ENCODE results near the gene PCDH20.

Gene PCDH20

DNA sequence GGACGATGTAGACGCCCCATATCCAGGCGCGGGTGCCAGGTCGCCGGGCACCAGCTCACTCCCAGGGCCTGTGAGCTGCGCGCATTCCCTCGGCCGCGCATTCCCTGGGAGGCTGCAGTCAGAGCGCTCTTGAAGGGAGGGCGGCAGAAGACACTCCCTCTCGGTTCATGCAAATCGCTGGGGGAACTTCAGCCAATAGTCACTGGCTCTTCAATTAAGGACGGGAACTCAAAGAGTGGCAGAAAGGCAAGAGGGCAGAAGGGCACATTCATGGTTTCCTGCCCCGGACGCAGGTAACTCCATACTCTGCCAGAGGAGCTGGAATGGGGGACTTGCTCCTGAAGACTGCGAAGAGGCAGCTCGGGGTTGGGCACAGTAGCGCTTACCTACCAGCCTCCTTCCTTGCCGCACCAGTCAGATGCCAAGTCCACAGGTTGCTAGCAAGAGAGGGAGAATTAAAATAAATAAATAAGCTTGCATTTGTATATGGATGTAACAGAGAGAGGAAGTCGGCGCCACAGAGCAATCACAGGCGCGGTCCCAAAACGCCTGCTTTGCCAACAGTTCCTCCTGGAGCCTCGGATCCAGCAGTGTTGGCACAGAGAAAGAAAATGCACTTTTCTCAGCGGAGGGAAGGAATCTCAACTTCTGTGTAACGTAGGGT, 459 bp downstream of the PCDH20 start:
- H3K27me3 ChIP-seq: no peaks in the 10 kb centered on the region
- TF ChIP-seq, protein P1, sequence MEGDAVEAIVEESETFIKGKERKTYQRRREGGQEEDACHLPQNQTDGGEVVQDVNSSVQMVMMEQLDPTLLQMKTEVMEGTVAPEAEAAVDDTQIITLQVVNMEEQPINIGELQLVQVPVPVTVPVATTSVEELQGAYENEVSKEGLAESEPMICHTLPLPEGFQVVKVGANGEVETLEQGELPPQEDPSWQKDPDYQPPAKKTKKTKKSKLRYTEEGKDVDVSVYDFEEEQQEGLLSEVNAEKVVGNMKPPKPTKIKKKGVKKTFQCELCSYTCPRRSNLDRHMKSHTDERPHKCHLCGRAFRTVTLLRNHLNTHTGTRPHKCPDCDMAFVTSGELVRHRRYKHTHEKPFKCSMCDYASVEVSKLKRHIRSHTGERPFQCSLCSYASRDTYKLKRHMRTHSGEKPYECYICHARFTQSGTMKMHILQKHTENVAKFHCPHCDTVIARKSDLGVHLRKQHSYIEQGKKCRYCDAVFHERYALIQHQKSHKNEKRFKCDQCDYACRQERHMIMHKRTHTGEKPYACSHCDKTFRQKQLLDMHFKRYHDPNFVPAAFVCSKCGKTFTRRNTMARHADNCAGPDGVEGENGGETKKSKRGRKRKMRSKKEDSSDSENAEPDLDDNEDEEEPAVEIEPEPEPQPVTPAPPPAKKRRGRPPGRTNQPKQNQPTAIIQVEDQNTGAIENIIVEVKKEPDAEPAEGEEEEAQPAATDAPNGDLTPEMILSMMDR (IDR thresholded peaks at IDR 0.05): no peak
- H3K4me1 ChIP-seq: peaks cover 0 to 36% (median 8%) of the 10 kb centered on the region in 4 donors
- no peaks in the 10 kb centered on the region for H3K9me3 ChIP-seq
- DNase-seq: peak in 1 of 2 donors; percentile 74
- intact Hi-C loops (cut with DNase I; ENCODE audit: low total_unique reads): loop anchor here (10.0 kb wide), 1 partner anchor 760 kb away; no protein-coding TSS in a partner anchor
- H3K36me3 ChIP-seq: no peaks in the 10 kb centered on the region
- peak overlapping the region; percentile 50 to 58 for H3K4me3 ChIP-seq
- peak overlapping the region; percentile 21 to 75 for H3K27ac ChIP-seq

DNA sequence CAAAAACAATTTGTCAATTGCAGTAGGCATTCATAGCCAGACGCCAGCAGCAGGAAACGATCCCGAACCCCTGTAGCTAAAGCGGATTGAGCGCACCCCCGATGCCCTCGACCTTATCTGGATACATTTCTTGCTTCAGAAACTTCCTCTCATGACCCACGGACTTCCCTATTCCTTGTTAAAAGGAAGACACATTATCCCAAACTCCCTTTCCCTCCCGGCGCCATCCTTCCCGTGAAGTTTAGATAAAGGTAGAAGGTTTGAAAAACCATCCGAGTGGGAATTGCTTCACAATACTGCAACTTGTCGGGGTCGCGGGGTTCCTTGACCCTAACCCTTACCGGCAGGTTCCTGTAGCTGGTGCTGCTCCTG, 977 bp downstream of the PCDH20 start:
- peaks cover 0 to 41% (median 8%) of the 10 kb centered on the region in 4 donors for H3K4me1 ChIP-seq
- no peaks in the 10 kb centered on the region for H3K36me3 ChIP-seq
- no peaks in the 10 kb centered on the region for H3K9me3 ChIP-seq
- TF ChIP-seq, protein P1 (IDR thresholded peaks at IDR 0.05): no peak
- DNase-seq: no peak
- no peaks in the 10 kb centered on the region for H3K27me3 ChIP-seq
- H3K27ac ChIP-seq: peak overlapping the region; percentile 21 to 75
- intact Hi-C loops (cut with DNase I; ENCODE audit: low total_unique reads): loop anchor here (10.0 kb wide), 1 partner anchor 760 kb away; no protein-coding TSS in a partner anchor
- peak overlapping the region; percentile 50 to 58 for H3K4me3 ChIP-seq

DNA sequence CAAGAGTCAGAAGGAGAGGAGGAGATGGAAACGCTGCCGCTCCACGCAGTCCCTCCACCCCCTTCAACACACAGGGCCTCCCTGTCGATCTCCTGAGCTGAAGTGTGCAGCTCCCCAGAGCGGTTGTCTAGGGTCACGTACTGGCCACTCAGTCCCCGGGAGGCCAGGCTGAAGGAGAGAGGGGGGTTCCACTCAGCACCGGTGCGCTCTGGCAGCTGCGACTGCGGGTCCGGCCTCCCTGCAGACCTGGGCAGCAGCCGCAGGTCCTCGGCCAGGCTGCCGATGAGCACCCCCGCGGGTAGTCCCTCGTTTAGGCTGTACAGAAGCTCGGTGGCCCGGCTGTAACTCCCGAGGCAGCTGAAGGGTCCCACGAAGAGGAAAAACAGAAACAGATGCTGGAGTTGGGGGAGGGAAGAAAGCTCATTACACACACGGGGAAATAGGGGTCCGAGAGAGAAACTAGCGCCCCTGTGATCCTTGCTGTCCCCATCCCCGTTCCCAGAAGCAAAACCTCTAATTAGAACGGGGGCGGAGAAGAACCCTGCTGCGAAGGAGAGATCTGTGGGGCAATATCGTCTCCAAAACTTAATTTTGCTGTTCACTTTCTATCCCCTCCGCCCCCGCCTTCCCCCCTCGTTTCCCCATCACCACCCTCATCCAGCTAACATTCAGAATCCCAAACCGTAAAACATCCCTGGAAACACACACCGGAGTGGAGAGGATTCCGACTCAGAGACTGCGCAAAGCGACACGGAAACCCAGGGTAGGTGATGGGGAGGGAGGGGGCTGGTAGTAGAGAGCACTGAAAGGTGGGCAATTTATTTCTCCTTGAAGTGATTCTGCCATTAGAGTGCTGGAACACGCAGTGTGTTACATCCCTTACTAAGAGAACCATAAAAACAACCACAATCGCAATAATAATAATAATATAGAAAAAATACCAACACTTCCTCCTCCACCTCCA, 1.8 kb downstream of the PCDH20 start:
- peak overlapping the region; percentile 50 to 58 for H3K4me3 ChIP-seq
- intact Hi-C loops (cut with DNase I; ENCODE audit: low total_unique reads): loop anchor here (10.0 kb wide), 1 partner anchor 759 kb away; no protein-coding TSS in a partner anchor
- H3K27me3 ChIP-seq: no peaks in the 10 kb centered on the region
- no peaks in the 10 kb centered on the region for H3K36me3 ChIP-seq
- H3K9me3 ChIP-seq: no peaks in the 10 kb centered on the region
- H3K27ac ChIP-seq: peak overlapping the region; percentile 21 to 75
- peaks cover 0 to 42% (median 8%) of the 10 kb centered on the region in 4 donors for H3K4me1 ChIP-seq
- DNase-seq: no peak
- TF ChIP-seq, protein P1 (IDR thresholded peaks at IDR 0.05): no peak

DNA sequence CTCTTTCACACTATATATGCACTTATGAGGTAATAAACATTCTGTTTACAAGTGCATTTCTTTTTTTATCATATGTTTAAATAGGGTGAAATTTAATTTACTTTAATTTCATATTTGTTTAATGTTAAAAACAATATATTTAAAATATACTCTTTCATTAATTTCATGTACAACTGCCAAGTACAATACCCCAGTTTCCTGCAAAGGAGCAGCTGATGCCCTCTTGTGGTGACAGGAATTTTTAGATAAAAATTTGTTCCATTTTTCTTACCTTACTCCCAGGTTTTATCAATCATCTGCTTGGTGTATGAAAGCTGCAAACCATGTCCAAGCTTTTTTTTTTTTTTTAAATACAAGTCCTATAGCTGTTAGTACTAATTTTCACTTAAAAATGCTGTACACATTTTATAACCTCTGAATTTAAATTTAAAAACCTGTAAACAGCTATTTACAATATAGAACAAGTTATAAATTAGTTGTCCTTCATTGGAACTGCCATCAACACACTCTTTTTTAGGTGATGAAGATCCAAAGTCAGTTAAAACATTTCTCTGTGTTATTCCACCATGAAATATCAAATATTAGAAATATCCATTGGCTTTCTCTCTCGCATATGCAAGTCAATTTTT, 4.9 kb downstream of the PCDH20 start:
- H3K27me3 ChIP-seq: no peaks in the 10 kb centered on the region
- TF ChIP-seq, protein P1 (IDR thresholded peaks at IDR 0.05): peak in 1 of 2 experiments; percentile 35
- no peak overlapping the region for H3K27ac ChIP-seq
- H3K9me3 ChIP-seq: no peaks in the 10 kb centered on the region
- peaks cover 0 to 38% (median 8%) of the 10 kb centered on the region in 4 donors for H3K4me1 ChIP-seq
- DNase-seq: no peak
- intact Hi-C loops (cut with DNase I; ENCODE audit: low total_unique reads): loop anchor here (10.0 kb wide), 1 partner anchor 756 kb away; no protein-coding TSS in a partner anchor
- no peaks in the 10 kb centered on the region for H3K36me3 ChIP-seq
- no peak overlapping the region for H3K4me3 ChIP-seq

DNA sequence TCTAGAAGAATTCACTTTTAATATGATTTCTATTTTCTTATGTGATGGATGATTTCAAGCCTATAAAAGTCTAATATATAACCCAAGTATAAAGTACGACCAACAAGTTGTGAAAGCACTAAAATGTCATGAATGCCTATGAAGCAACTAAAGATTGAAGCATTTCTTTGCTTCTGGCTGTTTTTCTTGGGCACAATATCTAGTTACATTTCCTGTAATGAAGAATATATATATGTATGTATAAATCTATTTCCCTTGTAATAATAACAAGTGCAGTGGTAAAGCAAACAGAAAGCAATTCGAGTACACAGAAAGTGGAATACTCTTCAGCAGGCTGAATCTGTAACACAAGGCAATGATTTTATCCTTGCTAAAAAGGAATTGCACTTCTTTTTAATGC, 5.4 kb downstream of the PCDH20 start:
- TF ChIP-seq, protein P1 (IDR thresholded peaks at IDR 0.05): no peak
- DNase-seq: no peak

More for the DNA sequence above, 5.4 kb downstream of the PCDH20 start:
- Histone ChIP-seq H3K27me3 (no peaks in the 10 kb centered on the region), H3K4me1 (peaks cover 0 to 37% (median 8%) of the 10 kb centered on the region in 4 donors), H3K9me3 (no peaks in the 10 kb centered on the region), H3K4me3 (no peak overlapping the region), H3K36me3 (no peaks in the 10 kb centered on the region), H3K27ac (no peak overlapping the region)
- intact Hi-C loops (cut with DNase I; ENCODE audit: low total_unique reads): loop anchor here (10.0 kb wide), 1 partner anchor 755 kb away; no protein-coding TSS in a partner anchor

Data from tibial artery (tissue), 4 donors.